CD14-positive monocyte (primary cell): ENCODE measurements around the gene HOXC9. TPM values are rescaled to one million over a fixed set of nuclear protein-coding genes. Genes with fewer than 3 reads are reported as not detected.
A peak's percentile ranks its signal among the peaks of the same experiment; 100 is the strongest.

Source experiments
- DNase-seq, 3 donors: peaks; one replicate each; pipeline ENCODE4 v3.0.0-alpha.2; 2011 to 2022
- H2AFZ ChIP-seq: 2 replicates; pipeline ENCODE4 v1.6.0; 2012; ENCODE audit warnings: mild to moderate bottlenecking, low read depth, low read length, inconsistent platforms; ENCODE audit not compliant: insufficient read depth, poor library complexity, severe bottlenecking
- H3K27ac ChIP-seq, 2 donors: 1 replicate in 1 of 2; 2 replicates in 1 of 2; pipeline ENCODE4 v1.5.1; 2012 to 2013; ENCODE audit warnings: low read length in 2 of 2, control low read depth in 1 of 2, inconsistent platforms in 1 of 2, low read depth in 1 of 2, mild to moderate bottlenecking in 1 of 2
- H3K27me3 ChIP-seq, 2 donors: one replicate each; pipeline versions ENCODE4 v1.6.0 to v1.6.1; 2011 to 2013; ENCODE audit warnings: low read length in 2 of 2; ENCODE audit not compliant: control insufficient read depth in 2 of 2, insufficient read depth in 2 of 2
- H3K36me3 ChIP-seq, 2 donors: replicated peaks in 1 of 2; 1 replicate in 1 of 2; 2 replicates in 1 of 2; pipeline versions ENCODE4 v1.5.1 to v1.6.1; 2012 to 2013; ENCODE audit warnings: low read length in 2 of 2, control low read depth in 1 of 2, inconsistent platforms in 1 of 2, mild to moderate bottlenecking in 1 of 2; ENCODE audit not compliant: insufficient read depth in 2 of 2, control insufficient read depth in 1 of 2
- H3K4me1 ChIP-seq, 2 donors: 1 replicate in 1 of 2; 2 replicates in 1 of 2; pipeline versions ENCODE4 v1.5.1 to v1.6.1; 2012 to 2013; ENCODE audit warnings: low read length in 2 of 2, control low read depth in 1 of 2, inconsistent platforms in 1 of 2, mild to moderate bottlenecking in 1 of 2, moderate library complexity in 1 of 2; ENCODE audit not compliant: insufficient read depth in 2 of 2, control insufficient read depth in 1 of 2
- H3K4me2 ChIP-seq: replicated peaks from 2 replicates; pipeline ENCODE3; 2012; ENCODE audit warnings: low read length, moderate library complexity, mild to moderate bottlenecking; ENCODE audit not compliant: poor library complexity, severe bottlenecking; ENCODE audit errors: extremely low read depth
- H3K4me3 ChIP-seq, 3 experiments: fragments of 200-600 bp in 1 of 3; sonication (generic) in 1 of 3; replicated peaks in 1 of 3; 1 replicate in 2 of 3; 2 replicates in 1 of 3; pipeline ENCODE4 v1.5.1; 2011 to 2013; ENCODE audit warnings: low read length in 3 of 3, mild to moderate bottlenecking in 3 of 3, control low read depth in 2 of 3, low read depth in 2 of 3, inconsistent platforms in 1 of 3, moderate library complexity in 1 of 3
- H3K79me2 ChIP-seq: 2 replicates; pipeline ENCODE4 v1.6.0; 2012; ENCODE audit warnings: mild to moderate bottlenecking, control low read depth, inconsistent platforms, low read length, moderate library complexity; ENCODE audit not compliant: insufficient read depth
- H3K9ac ChIP-seq: 2 replicates; pipeline ENCODE4 v1.6.0; 2017; ENCODE audit warnings: low read length, mild to moderate bottlenecking; ENCODE audit not compliant: insufficient read depth, poor library complexity, severe bottlenecking
- H3K9me3 ChIP-seq, 2 donors: replicated peaks in 1 of 2; 1 replicate in 1 of 2; 2 replicates in 1 of 2; pipeline versions ENCODE4 v1.5.1 to v1.6.1; 2012 to 2013; ENCODE audit warnings: low read length in 2 of 2, control low read depth in 1 of 2; ENCODE audit not compliant: control insufficient read depth in 1 of 2, insufficient read depth in 1 of 2
- H4K20me1 ChIP-seq: 2 replicates; pipeline ENCODE4 v1.6.0; 2012; ENCODE audit warnings: mild to moderate bottlenecking, low read length, control low read depth, moderate library complexity; ENCODE audit not compliant: insufficient read depth
- H3K27ac Mint-ChIP-seq, 7 donors: one replicate each; pipeline ENCODE4 v1.8.0; 2020; ENCODE audit warnings: mild to moderate bottlenecking in 7 of 7, mixed read lengths in 7 of 7, moderate library complexity in 6 of 7, inconsistent platforms in 2 of 7
- H3K27me3 Mint-ChIP-seq, 3 donors: one replicate each; pipeline ENCODE4 v1.8.0; 2021 to 2022; ENCODE audit warnings: low read depth in 3 of 3, mild to moderate bottlenecking in 3 of 3, mixed read lengths in 3 of 3, moderate library complexity in 3 of 3, inconsistent platforms in 1 of 3
- H3K36me3 Mint-ChIP-seq, 2 donors: one replicate each; pipeline ENCODE4 v1.8.0; 2020; ENCODE audit warnings: mixed read lengths in 2 of 2, inconsistent platforms in 1 of 2, mild to moderate bottlenecking in 1 of 2
- H3K4me1 Mint-ChIP-seq: one replicate; pipeline ENCODE4 v1.8.0; 2020; ENCODE audit warnings: mild to moderate bottlenecking, mixed read lengths
- H3K4me3 Mint-ChIP-seq, 2 donors: one replicate each; pipeline ENCODE4 v1.8.0; 2020; ENCODE audit warnings: mild to moderate bottlenecking in 2 of 2, mixed read lengths in 2 of 2, moderate library complexity in 1 of 2
- H3K9me3 Mint-ChIP-seq, 7 donors: one replicate each; pipeline ENCODE4 v1.8.0; 2020 to 2022; ENCODE audit warnings: mixed read lengths in 7 of 7, mild to moderate bottlenecking in 6 of 7, moderate library complexity in 6 of 7, inconsistent platforms in 2 of 7
- CTCF ChIP-seq: fragments of 200-600 bp; IDR thresholded peaks from one replicate; pipeline ENCODE4 v1.8.0; 2022; ENCODE audit warnings: antibody characterized with exemption, mild to moderate bottlenecking
- WGBS: methylation state at CpG from one replicate; pipeline ENCODE4 v1.1.5; 2013; ENCODE audit warnings: missing lambda C conversion rate; ENCODE audit not compliant: insufficient coverage; 5-methylcytosine and 5-hydroxymethylcytosine counted together
- intact Hi-C, 2 donors: fragments of 100-400 bp; cut with micrococcal nuclease; formaldehyde crosslinking; loops; one replicate each; pipeline versions ENCODE4 v1.15.0 to v1.15.1; 2023
- polyA plus RNA-seq, 3 donors: library from polyadenylated mRNA; depleted of rRNA in 1 of 3; unstranded in 2 of 3; stranded (reverse) in 1 of 3; fragments of 300-500 nt in 2 of 3; fragments of >200 nt in 1 of 3; fragmentation: Illumina TruSeq in 2 of 3; gene quantifications; 1 replicate in 2 of 3; 2 replicates in 1 of 3; pipeline ENCODE4 v1.2.3, GENCODE V29; 2012 to 2021

The HOXC9 gene
- polyA plus RNA-seq, 3 donors = not detected

- no peaks in the 10 kb centered on the region for H4K20me1 ChIP-seq
- Mint-ChIP-seq H3K4me3 (peak within 1 kb of the TSS in 1 of 2 donors; percentile 84), H3K4me1 (peaks cover 16% of the 10 kb centered on the region), H3K27ac (peak within 1 kb of the TSS in 1 of 7 donors; percentile 60), H3K36me3 (peaks cover 5 to 16% of the 10 kb centered on the region in 2 donors), H3K27me3 (peaks cover 91 to 98% (median 96%) of the 10 kb centered on the region in 3 donors), H3K9me3 (peaks cover 6 to 40% (median 28%) of the 10 kb centered on the region in 7 donors)
- no peak within 1 kb of the TSS for H2AFZ ChIP-seq
- no peaks in the 10 kb centered on the region for H3K4me1 ChIP-seq
- WGBS = 0% methylated on average over 4 of the region's 12 CpGs
- H3K27ac ChIP-seq = no peak within 1 kb of the TSS
- peak; percentile 35 to 45 (median 37) for DNase-seq
- H3K79me2 ChIP-seq = no peaks in the 10 kb centered on the region
- peaks cover 83 to 99% of the 10 kb centered on the region in 2 donors for H3K27me3 ChIP-seq
- H3K4me2 ChIP-seq = no peak within 1 kb of the TSS
- no peaks in the 10 kb centered on the region for H3K36me3 ChIP-seq
- no peak within 1 kb of the TSS for H3K4me3 ChIP-seq
- intact Hi-C loops = loop anchor here in 1 of 2 donors (10.0 kb wide), 1 partner anchor 58 kb away; the partner anchor contains the start of genes HOTAIR and HOXC11
- peaks cover 26 to 52% of the 10 kb centered on the region in 2 donors for H3K9me3 ChIP-seq
- TF ChIP-seq CTCF = peak; percentile 88
- H3K9ac ChIP-seq = no peak within 1 kb of the TSS
Measured at GRCh38 chr12:54032627-54033100, 32.7 kb downstream of the HOXC9 start, which contains the start of gene HOXC5. HOXC5 (plus strand) TSS chr12:54033050; CDS start chr12:54033123, 73 bp downstream.

GRCh38 chr12:54033106-54033979 is 33.4 kb downstream of the HOXC9 start:
- H3K4me3 ChIP-seq = no peak overlapping the region
- Mint-ChIP-seq H3K27ac (no peak overlapping the region), H3K36me3 (peaks cover 5 to 14% of the 10 kb centered on the region in 2 donors), H3K4me1 (peaks cover 14% of the 10 kb centered on the region), H3K4me3 (peak overlapping the region in 1 of 2 donors; percentile 84), H3K9me3 (peaks cover 6 to 36% (median 27%) of the 10 kb centered on the region in 7 donors), H3K27me3 (peaks cover 92 to 99% (median 95%) of the 10 kb centered on the region in 3 donors)
- no peak overlapping the region for H2AFZ ChIP-seq
- TF ChIP-seq CTCF = no peak
- H3K27me3 ChIP-seq = peaks cover 82 to 99% of the 10 kb centered on the region in 2 donors
- H3K4me2 ChIP-seq = no peak overlapping the region
- DNase-seq = no peak
- no peaks in the 10 kb centered on the region for H3K79me2 ChIP-seq
- intact Hi-C loops = loop anchor here in 1 of 2 donors (10.0 kb wide), 1 partner anchor 59 kb away; the partner anchor contains the start of genes HOTAIR and HOXC11
- no peak overlapping the region for H3K27ac ChIP-seq
- H4K20me1 ChIP-seq = no peaks in the 10 kb centered on the region
- no peak overlapping the region for H3K9ac ChIP-seq
- H3K9me3 ChIP-seq = peaks cover 26 to 57% of the 10 kb centered on the region in 2 donors
- no peaks in the 10 kb centered on the region for H3K36me3 ChIP-seq
- WGBS = 3% methylated on average over 49 of the region's 61 CpGs
- H3K4me1 ChIP-seq = no peaks in the 10 kb centered on the region
